ENCODE data around the gene CST11.

DNA sequence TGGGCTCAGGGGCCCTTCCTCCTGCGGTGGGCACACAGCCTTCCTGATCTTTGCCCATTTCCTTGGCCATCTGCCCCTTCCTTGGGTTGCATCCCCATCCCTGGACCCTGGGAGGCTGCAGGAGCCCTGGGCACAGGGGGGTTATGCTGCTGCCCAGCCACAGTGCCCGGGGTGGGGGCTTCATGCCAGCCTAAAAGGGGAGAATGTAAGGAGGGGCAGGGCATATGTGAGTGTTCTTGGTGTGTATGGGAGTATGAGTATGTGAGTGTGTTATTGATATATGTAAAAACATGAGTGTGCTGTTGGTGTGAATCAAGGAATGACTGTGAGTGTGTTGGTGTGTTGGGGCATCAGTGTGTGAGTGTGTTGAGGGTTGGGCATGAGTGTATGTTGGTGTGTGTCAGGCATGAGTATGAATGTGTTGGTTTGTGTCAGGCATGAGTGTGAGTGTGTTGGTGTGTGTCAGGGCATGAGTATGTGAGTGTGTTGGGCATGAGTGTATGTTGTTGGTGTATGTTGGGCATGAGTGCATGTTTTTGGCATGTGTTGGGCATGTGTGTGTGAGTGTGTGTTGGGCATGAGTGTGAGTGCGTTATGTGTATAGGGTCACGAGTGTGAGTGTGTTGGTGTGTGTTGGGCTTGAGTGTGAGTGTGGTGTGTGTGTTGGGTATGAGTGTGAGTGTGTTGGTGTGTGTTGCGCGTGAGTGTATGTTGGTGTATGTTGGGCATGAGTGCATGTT, 23.5 kb upstream of the CST11 start:
- TF ChIP-seq, protein P1, sequence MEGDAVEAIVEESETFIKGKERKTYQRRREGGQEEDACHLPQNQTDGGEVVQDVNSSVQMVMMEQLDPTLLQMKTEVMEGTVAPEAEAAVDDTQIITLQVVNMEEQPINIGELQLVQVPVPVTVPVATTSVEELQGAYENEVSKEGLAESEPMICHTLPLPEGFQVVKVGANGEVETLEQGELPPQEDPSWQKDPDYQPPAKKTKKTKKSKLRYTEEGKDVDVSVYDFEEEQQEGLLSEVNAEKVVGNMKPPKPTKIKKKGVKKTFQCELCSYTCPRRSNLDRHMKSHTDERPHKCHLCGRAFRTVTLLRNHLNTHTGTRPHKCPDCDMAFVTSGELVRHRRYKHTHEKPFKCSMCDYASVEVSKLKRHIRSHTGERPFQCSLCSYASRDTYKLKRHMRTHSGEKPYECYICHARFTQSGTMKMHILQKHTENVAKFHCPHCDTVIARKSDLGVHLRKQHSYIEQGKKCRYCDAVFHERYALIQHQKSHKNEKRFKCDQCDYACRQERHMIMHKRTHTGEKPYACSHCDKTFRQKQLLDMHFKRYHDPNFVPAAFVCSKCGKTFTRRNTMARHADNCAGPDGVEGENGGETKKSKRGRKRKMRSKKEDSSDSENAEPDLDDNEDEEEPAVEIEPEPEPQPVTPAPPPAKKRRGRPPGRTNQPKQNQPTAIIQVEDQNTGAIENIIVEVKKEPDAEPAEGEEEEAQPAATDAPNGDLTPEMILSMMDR (IDR thresholded peaks at IDR 0.05): no peak
- TF ChIP-seq POLR2AphosphoS5 (IDR thresholded peaks at IDR 0.05): no peak
- TF ChIP-seq POLR2A (IDR thresholded peaks at IDR 0.05): no peak

All from gastroesophageal sphincter (tissue), 3 donors.